ENCODE results near the gene TMEM108.

The TMEM108 gene

GRCh38 chr3:133289322-133289721 is 251.1 kb downstream of the TMEM108 start:
- DNase-seq: no peak

GRCh38 chr3:133292296-133292695 is 254.1 kb downstream of the TMEM108 start:
- DNase-seq: no peak

DNA sequence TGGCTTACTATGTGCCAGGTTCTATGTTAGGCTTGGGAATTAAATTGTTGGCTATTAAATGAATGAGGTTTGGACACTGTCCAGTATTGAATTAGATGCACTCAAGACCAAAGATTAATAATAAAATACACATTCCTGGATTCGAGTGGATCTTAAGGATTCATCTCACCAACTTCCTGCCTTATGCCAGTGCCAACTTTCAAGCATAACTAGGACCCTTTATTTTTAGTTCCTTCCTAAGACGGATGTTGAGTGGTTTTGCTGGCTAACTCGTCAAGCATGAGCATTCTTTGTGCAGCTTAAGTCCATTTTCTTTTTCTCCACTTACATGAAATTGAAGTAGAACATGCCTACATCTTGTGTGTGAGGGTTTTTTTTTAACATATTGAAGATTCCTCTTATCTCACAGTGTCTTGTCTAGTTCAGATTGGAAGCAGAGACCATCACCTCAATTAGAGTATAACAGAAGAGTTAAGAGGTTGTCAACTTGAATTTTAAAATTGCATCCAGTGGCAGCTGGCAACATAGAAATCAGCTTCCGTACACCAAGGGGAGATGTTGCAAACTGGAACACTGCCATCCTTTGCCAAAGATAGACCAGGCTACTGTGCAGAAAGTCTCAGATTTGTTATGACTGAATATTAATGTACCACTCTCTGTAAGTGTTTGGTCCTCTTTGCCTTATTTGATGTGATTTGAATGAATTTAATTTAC is 255.4 kb downstream of the TMEM108 start:
- DNase-seq: no peak

DNA sequence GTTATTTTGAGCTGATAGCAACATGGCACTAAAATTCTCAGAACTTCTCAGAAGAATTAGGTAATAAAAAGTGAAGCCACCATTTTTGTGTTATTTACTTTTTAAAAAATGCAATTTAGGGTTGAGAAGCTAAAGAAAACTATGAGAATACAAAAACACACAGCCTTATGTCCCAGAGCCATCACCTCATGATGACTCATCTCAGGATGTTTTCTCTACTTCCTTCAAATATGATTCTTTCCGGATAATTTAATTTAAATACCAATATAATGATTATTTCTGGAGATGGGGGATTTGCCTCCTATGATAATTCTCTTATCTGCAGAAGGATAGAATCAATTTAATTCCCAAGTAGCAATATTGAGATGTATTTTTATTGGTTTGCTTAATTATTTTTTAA is 256.1 kb downstream of the TMEM108 start:
- no peak for DNase-seq

DNA sequence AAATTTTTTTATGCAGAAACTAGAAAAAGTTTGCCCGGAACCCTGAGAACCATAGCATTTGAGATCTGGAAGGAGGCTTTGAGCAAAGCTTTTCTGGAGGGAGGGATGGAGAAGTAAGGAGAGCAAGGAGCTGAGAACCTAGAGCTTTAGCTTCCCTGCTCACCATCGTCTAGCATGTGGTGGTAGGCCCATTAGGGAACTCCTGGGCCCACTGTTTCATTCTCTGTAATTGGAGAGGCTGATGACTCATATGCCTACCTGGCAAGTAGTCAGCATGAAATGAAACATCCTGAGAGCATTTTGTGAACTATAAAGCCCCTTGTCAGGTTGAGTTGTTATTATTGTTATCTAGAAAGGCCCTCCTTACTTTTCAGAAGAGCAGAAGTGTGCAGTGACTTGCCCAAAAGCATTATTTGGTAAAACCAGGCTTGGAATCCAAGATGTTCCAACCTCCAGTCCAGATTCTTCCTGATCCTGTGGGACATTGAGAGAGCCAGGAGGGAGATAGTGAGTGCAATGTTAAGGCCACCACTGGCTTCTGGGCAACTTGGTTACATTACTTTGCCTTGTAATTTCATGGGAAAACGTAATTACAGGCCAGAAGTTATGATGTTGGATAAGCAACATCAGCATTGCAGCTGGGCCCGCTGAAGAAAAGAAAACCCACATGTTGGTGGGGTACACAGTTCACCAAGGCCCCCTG is 257.2 kb downstream of the TMEM108 start:
- no peak for DNase-seq

GRCh38 chr3:133295944-133296917 is 258.0 kb downstream of the TMEM108 start:
- DNase-seq: no peak

- DNase-seq: no peak
These were observed 258.8 kb downstream of the TMEM108 start for GRCh38 chr3:133296981-133297380.

DNA sequence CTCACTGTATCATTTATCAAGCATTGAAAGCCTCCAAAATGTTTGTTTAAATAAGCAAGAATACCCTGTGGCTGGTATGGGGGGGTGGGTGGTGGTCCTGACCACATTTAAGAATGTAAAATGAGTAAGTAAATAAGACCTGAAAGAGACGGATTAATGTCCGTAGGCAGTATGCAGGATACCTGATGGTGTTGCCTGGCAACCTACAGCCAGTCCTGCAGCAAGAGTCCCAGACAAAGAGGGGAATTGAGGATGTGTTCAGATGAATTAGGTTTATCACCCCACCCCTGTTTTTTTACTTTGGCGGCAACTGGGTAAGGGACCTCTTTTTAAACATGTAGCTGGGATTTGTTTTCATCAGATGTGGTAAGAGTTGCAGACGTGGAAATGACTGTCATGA is 261.9 kb downstream of the TMEM108 start:
- DNase-seq: no peak

GRCh38 chr3:133301194-133301593 is 263.0 kb downstream of the TMEM108 start:
- DNase-seq: no peak

DNA sequence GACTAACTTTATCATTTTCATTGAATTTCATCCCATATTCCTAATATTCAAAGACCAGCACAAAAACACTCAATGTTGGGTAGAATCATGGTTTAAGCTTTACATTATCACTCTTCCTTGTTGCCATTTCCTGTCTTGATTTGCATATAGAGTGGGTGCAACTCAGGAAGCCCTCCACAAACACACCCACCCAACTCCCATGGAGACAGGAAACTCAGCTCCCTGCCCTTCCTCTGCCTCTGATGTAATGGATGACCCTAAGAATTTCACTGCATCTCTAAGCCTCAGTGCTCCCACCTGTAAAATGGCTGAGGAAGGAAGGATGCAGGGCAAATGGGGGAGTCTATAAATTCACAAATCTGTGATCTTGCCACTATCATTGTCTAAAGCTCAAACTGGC is 263.5 kb downstream of the TMEM108 start:
- no peak for DNase-seq

DNA sequence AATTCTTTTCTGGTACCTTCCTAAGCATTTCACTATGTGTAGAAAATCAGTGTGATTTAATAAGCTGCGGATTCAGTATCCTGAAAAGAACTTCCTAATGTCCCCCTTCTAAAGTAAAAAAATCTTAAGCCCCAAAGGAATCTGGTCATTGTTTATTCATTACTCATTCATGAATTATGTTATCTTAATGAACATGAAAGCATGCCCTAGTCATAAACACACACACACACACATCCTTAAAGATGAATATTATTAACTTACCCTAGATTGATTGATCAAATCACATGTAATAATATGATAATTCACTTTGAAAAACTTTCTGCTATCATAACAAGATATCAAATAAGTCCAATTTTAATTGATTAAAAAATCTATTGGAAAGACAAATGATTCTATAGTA is 265.2 kb downstream of the TMEM108 start:
- DNase-seq: no peak

GRCh38 chr3:133317866-133318265 is 279.7 kb downstream of the TMEM108 start:
- DNase-seq: no peak

- DNase-seq: no peak
These were observed 290.2 kb downstream of the TMEM108 start for GRCh38 chr3:133328373-133328772.

GRCh38 chr3:133329626-133330025 is 291.4 kb downstream of the TMEM108 start:
- no peak for DNase-seq

- DNase-seq: no peak
These were observed 291.9 kb downstream of the TMEM108 start for GRCh38 chr3:133330065-133330464.

DNA sequence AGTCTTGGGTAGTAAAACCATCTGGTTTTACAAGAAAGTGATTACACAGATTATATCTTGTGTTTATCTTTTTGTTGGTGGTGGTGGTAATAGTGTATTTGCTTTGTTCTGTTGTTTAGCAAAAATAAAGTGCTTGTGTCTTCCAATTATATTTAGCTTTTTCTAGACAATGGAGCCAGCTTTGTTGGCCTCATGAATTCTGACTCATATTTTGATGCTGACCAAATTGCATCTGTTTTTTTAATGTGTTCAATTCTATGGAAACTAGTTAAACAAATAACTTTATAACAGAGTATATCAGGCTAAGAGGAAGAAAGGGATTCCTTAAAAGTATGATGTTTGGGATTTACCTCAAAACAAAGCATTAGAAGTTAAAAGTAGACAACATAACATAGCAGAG is 292.3 kb downstream of the TMEM108 start:
- no peak for DNase-seq

DNA sequence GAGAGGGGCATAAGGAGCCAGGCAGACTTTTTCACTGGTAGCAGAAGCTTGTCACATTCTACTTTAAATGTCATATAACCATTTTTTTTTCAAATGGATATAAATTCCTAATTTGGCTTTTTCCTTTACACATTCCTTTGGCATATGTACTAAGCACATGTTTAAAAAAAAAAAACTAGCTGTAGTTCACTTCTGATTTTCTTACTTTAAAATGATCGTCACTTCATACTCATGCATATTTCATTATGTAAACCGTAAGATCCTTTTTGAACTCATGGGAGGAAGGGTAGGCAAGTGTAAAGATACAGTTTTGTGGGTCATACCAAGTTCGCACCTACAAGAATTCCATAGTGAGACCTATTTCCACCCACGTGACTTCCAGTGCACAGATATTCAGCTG is 316.5 kb downstream of the TMEM108 start:
- no peak for DNase-seq

DNA sequence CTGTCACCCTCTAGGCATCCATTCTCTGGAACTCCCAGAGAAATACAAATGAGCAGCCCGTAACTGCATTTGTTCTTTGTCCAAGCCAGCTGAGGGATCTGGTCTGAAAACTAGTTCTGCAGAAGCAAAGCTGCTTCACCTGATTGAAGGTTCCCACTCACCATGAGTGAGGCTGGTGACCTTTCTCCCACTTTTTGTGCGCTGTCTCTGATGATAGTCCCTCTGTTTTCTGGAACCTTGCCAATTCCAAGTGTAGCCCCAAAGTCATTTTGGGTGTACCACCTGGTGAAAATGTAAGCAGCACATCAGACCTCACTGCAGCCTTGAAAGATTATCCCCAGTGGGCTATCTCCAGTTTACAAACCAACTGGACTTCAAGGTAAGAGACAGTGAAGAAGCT is 322.3 kb downstream of the TMEM108 start:
- DNase-seq: no peak

DNA sequence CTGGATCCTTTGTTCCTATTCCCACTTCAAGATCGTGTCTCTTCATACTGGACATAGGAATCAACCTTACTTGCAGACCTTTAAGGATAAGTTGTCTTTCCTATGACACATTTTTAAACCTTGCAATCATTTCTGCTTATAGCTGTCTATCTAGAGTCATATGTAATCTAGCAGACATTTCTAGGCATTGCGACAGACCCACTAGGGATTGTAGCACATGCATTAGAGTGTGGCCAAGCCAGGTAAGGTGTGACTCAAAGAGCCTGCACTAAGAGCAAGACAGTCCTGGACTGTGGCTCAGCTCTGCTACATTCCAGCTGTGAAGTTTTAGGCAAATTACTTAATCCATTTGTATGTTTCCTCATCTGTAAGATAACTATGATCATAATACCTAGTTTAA is 322.8 kb downstream of the TMEM108 start:
- DNase-seq: no peak

DNA sequence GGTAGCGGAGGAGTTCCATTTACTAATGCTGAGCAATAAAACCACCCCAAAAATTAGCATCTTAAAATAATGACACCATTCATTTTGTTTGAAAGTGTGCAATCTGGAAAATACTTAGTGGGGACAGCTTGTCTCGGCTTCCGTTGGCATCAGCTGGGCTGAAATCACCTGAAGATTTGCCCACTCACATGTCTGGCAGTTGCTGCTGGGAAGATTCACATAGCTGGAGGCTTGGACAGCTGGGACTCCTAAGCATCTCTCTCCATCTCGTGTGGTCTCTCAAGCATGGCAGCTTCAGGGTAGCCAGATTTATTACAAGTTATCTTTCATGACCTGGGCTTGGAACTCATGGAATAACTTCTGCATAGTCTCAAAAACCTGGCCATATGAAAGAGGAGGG is 323.2 kb downstream of the TMEM108 start:
- no peak for DNase-seq

DNA sequence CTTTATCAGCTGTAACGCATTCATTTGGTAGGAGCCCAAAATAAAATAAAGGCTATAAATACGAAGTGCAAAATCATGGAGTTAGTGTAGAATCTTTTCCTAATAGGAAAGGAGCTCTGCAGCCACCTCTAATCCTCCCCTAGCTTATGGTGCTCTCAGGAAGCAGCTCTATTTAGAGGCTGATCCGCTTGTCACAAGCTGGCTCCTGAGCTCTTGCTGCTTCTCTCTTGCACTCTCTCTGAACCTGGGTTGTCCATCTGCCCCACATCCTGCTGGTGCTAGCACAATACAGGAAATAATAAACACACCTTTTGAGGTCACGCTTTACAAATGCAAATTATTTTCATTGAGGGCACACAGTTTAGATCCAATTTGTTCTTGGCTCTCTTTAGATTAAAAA is 324.3 kb downstream of the TMEM108 start:
- DNase-seq: no peak

GRCh38 chr3:133364704-133365103 is 326.5 kb downstream of the TMEM108 start:
- DNase-seq: no peak

- no peak for DNase-seq
These were observed 328.7 kb downstream of the TMEM108 start for GRCh38 chr3:133366921-133367320.

GRCh38 chr3:133367403-133367802 is 329.2 kb downstream of the TMEM108 start:
- no peak for DNase-seq
